Measurements from ENCODE around the gene MRPS11. TPM values are rescaled to one million over a fixed set of nuclear protein-coding genes. Genes with fewer than 3 reads are reported as not detected.
"Not testable (repeated sequence)": the region's sequence is repeated elsewhere in the genome, so short reads cannot be mapped to it uniquely, and the experiment has no call there.

Gene MRPS11
- total RNA-seq, 1 experiment from 2014 or later, result 47.4 TPM

DNA sequence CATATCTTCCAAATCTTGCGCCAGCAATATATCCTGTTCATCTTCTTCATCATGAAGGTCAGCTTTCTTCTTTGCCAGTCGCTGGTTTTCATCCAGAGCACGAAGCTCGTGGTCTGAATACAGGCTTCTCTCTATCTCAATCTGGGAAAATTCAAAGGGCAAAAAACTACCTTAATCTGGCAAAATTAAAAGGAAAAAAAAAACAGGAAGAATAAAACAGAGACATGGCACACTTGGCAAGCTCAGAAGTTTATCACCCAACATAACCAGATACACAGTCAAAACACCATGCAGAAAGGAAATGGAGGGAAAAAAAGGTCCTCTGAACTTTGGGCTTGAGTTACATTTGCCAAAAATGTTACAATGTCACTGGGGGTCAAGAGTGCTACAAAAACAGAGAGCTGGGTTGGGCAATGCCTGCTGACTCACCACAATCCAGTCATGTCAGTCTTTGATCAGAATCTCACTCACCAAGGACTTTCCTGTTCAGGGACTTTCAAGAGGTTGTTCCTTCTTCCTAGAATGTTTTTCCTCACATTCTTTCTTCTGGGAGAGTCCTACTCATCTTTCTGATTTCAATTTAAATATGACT is 1.8 kb upstream of the MRPS11 start:
- RAD21 ChIA-PET (ENCODE audit: low non-redundant PET in 1 of 2, low total read pairs in 2 of 2, uncharacterized antibody in 2 of 2, unreplicated experiment in 2 of 2), result no interaction called here

DNA sequence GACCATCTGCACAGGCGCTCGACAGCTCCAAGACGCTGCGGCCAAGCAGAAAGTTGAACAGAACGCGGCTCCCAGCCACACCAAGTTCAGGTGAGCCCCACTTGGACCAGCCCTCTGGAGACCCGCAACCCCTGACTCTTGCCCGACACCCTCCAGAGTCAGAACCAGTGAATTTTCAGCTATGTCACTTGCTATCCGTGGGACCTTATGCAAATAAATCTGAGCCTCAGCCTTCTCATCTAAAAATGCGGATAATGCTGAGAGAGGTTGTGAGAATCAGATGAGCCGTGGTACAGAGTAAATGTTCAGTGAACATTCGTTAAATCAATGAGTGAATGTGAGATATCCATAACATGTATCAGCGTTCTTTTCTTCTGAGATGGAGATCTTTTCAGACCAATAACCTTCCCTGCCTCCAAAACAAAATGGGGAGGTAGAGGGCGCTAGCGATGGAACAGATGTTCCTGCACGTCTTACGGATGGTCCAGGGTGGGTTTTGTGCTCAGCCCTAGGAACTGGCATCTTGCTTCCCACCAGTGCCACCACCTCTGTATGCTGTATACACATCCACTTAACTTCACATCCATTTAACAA is 524 bp downstream of the MRPS11 start:
- ChIA-PET CTCF (interaction anchor here (0.6 to 3.3 kb wide), 5 partner anchors 13 to 194 kb away, joined by 3 to 17 read pairs (median 5); no protein-coding TSS in a partner anchor), RAD21 (ENCODE audit: low non-redundant PET in 1 of 2, low total read pairs in 2 of 2, uncharacterized antibody in 2 of 2, unreplicated experiment in 2 of 2) (no interaction called here), POLR2A (interaction anchor here (1.0 to 1.2 kb wide), 3 partner anchors 13 to 171 kb away, joined by 3 to 6 read pairs (median 4); partner anchors contain the start of genes AEN and ISG20)
- Histone ChIP-seq H3K27me3 (ENCODE audit: insufficient read depth, low read length) (no peaks in the 10 kb centered on the region), H3K27ac (ENCODE audit: low read depth, low read length) (peak overlapping the region; percentile 77), H3K9me2 (ENCODE audit: insufficient read depth) (no peaks in the 10 kb centered on the region), H3K9ac (ENCODE audit: low read length) (peak overlapping the region; percentile 94), H3K36me3 (ENCODE audit: control insufficient read depth in 1 of 2, insufficient read depth in 2 of 2, low read length in 2 of 2) (peaks cover 16 to 19% of the 10 kb centered on the region in 2 experiments; a peak in 3 of 4 replicates), H3K79me2 (ENCODE audit: insufficient read depth, low read length) (peaks cover 60% of the 10 kb centered on the region), H3K4me2 (ENCODE audit: low read length) (peak overlapping the region; percentile 96), H3K4me3 (replicated peaks in 1 of 2; ENCODE audit: low read depth in 1 of 2, low read length in 2 of 2) (peak overlapping the region; percentile 91 to 92), H3K4me1 (ENCODE audit: control insufficient read depth in 1 of 2, insufficient read depth in 2 of 2, low read length in 2 of 2) (peaks cover 13 to 17% of the 10 kb centered on the region in 2 experiments), H4K20me1 (ENCODE audit: insufficient read depth) (no peaks in the 10 kb centered on the region), H3K9me3 (ENCODE audit: control insufficient read depth in 1 of 2, insufficient read depth in 1 of 2, low read depth in 1 of 2, low read length in 2 of 2) (no peaks in the 10 kb centered on the region), H2AFZ (ENCODE audit: low read depth, low read length, poor library complexity, severe bottlenecking) (peak overlapping the region; percentile 57)
- no peak for DNase-seq (ENCODE audit: low read depth, low spot score)
- TF ChIP-seq ELF1 (IDR thresholded peaks at IDR 0.05; ENCODE audit: borderline replicate concordance, low read depth) (no peak), FOSL1 (IDR thresholded peaks at IDR 0.05; ENCODE audit: low read depth) (no peak), RAD21 (IDR thresholded peaks at IDR 0.05; ENCODE audit: low read depth) (peak; percentile 13; the same call in 1 of the 2 replicates), JUND (IDR thresholded peaks at IDR 0.05) (no peak)
- TF ChIP-seq, protein P1, sequence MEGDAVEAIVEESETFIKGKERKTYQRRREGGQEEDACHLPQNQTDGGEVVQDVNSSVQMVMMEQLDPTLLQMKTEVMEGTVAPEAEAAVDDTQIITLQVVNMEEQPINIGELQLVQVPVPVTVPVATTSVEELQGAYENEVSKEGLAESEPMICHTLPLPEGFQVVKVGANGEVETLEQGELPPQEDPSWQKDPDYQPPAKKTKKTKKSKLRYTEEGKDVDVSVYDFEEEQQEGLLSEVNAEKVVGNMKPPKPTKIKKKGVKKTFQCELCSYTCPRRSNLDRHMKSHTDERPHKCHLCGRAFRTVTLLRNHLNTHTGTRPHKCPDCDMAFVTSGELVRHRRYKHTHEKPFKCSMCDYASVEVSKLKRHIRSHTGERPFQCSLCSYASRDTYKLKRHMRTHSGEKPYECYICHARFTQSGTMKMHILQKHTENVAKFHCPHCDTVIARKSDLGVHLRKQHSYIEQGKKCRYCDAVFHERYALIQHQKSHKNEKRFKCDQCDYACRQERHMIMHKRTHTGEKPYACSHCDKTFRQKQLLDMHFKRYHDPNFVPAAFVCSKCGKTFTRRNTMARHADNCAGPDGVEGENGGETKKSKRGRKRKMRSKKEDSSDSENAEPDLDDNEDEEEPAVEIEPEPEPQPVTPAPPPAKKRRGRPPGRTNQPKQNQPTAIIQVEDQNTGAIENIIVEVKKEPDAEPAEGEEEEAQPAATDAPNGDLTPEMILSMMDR (IDR thresholded peaks at IDR 0.05 in 2 of 3, conservative IDR thresholded peaks at IDR 0.05 in 1 of 3; ENCODE audit: borderline replicate concordance in 1 of 3, insufficient read depth in 1 of 3, low read depth in 2 of 3, low read length in 2 of 3), result peak; percentile 9 to 53 (median 28); a peak in 4 of 6 replicates
- TSS peak; percentile 57 for BruUV-seq (replicated peaks)
- intact Hi-C loops (cut with micrococcal nuclease), result loop anchor here (1.0 kb wide), 1 partner anchor 78 kb away; the partner anchor contains the start of gene DET1
- 0 out of 2 replicates have a peak, but pooled peaks have one; percentile 33 for ATAC-seq

More for the DNA sequence above, 1.8 kb upstream of the MRPS11 start:
- Histone ChIP-seq H3K4me3 (replicated peaks in 1 of 2; ENCODE audit: low read depth in 1 of 2, low read length in 2 of 2) (peak overlapping the region; percentile 91 to 92), H2AFZ (ENCODE audit: low read depth, low read length, poor library complexity, severe bottlenecking) (no peak overlapping the region), H3K79me2 (ENCODE audit: insufficient read depth, low read length) (peaks cover 62% of the 10 kb centered on the region), H3K9me3 (ENCODE audit: control insufficient read depth in 1 of 2, insufficient read depth in 1 of 2, low read depth in 1 of 2, low read length in 2 of 2) (no peaks in the 10 kb centered on the region), H3K4me2 (ENCODE audit: low read length) (peak overlapping the region; percentile 96), H3K4me1 (ENCODE audit: control insufficient read depth in 1 of 2, insufficient read depth in 2 of 2, low read length in 2 of 2) (peaks cover 13 to 17% of the 10 kb centered on the region in 2 experiments), H3K9ac (ENCODE audit: low read length) (peak overlapping the region; percentile 94), H3K27me3 (ENCODE audit: insufficient read depth, low read length) (no peaks in the 10 kb centered on the region), H3K27ac (ENCODE audit: low read depth, low read length) (peak overlapping the region; percentile 2; the same call in 1 of the 2 replicates), H3K36me3 (ENCODE audit: control insufficient read depth in 1 of 2, insufficient read depth in 2 of 2, low read length in 2 of 2) (peaks cover 24 to 28% of the 10 kb centered on the region in 2 experiments; a peak in 3 of 4 replicates), H4K20me1 (ENCODE audit: insufficient read depth) (no peaks in the 10 kb centered on the region), H3K9me2 (ENCODE audit: insufficient read depth) (no peaks in the 10 kb centered on the region)
- POLR2A ChIA-PET, result no interaction called here
- no peak for TF ChIP-seq CBX3 (IDR thresholded peaks at IDR 0.05; ENCODE audit: low read depth)
- peak; percentile 48; the same call in 1 of the 2 replicates for TF ChIP-seq CEBPB (IDR thresholded peaks at IDR 0.05; ENCODE audit: low read depth)
- CTCF ChIA-PET, result interaction anchor here (1.2 to 3.3 kb wide), 2 partner anchors 11 to 16 kb away, joined by 3 to 17 read pairs; no protein-coding TSS in a partner anchor
- intact Hi-C loops (cut with micrococcal nuclease), result no loop called here
- no peak for DNase-seq (ENCODE audit: low read depth, low spot score)
- ATAC-seq, result no peak
- BruUV-seq (replicated peaks), result no TSS peak

DNA sequence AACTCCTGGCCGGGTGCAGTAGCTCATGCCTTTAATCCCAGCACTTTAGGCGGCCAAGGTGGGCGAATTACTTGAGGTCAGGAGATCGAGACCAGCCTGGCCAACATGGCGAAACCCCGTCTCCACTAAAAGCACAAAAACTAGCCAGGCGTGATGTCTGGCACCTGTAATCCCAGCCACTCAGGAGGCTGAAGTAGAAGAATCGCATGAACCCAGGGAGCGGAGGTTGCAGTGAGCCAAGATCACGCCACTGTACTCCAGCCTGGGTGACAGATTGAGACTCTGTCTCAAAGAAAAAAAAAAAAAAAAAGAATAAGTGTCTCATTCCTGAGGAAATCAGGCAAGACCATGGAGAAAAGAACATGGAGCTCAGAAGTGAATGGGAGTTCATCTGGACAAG is 1.2 kb downstream of the MRPS11 start:
- H3K9me2 ChIP-seq (ENCODE audit: insufficient read depth); intact Hi-C loops (cut with micrococcal nuclease); H3K9me3 ChIP-seq (ENCODE audit: control insufficient read depth in 1 of 2, insufficient read depth in 1 of 2, low read depth in 1 of 2, low read length in 2 of 2); POLR2A ChIA-PET; H3K27ac ChIP-seq (ENCODE audit: low read depth, low read length); DNase-seq (ENCODE audit: low read depth, low spot score); CTCF ChIA-PET; H2AFZ ChIP-seq (ENCODE audit: low read depth, low read length, poor library complexity, severe bottlenecking); BruUV-seq (replicated peaks); H3K27me3 ChIP-seq (ENCODE audit: insufficient read depth, low read length); ATAC-seq; H4K20me1 ChIP-seq (ENCODE audit: insufficient read depth): not testable (repeated sequence)
- Histone ChIP-seq H3K4me1 (ENCODE audit: control insufficient read depth in 1 of 2, insufficient read depth in 2 of 2, low read length in 2 of 2) (peaks cover 13 to 17% of the 10 kb centered on the region in 2 experiments), H3K79me2 (ENCODE audit: insufficient read depth, low read length) (peaks cover 60% of the 10 kb centered on the region), H3K4me3 (replicated peaks in 1 of 2; ENCODE audit: low read depth in 1 of 2, low read length in 2 of 2) (peak overlapping the region; percentile 91 to 92), H3K9ac (ENCODE audit: low read length) (peak overlapping the region; percentile 94; the same call in 1 of the 2 replicates), H3K4me2 (ENCODE audit: low read length) (peak overlapping the region; percentile 96), H3K36me3 (ENCODE audit: control insufficient read depth in 1 of 2, insufficient read depth in 2 of 2, low read length in 2 of 2) (peaks cover 12 to 17% of the 10 kb centered on the region in 2 experiments; a peak in 3 of 4 replicates)
- RAD21 ChIA-PET (ENCODE audit: low non-redundant PET in 1 of 2, low total read pairs in 2 of 2, uncharacterized antibody in 2 of 2, unreplicated experiment in 2 of 2), result interaction anchor here in 1 of 2 experiments (0.6 kb wide), 1 partner anchor 10 kb away, joined by 3 read pairs; no protein-coding TSS in a partner anchor

All from HCT116 (cell line).